Uterus (tissue), 4 donors: ENCODE data around the gene GH1. TPM values are rescaled to one million over a fixed set of nuclear protein-coding genes. Genes with fewer than 3 reads are reported as not detected.

Experiments used
- DNase-seq, 2 donors: peaks; one replicate each; pipeline ENCODE4 v3.0.0-alpha.2; 2019 to 2020
- H3K27ac ChIP-seq, 2 donors: fragments of 200-600 bp; sonication (generic); 1 replicate in 1 of 2; 2 replicates in 1 of 2; pipeline ENCODE4 v1.5.1; 2016 to 2018
- H3K27me3 ChIP-seq, 2 donors: fragments of 200-600 bp; sonication (generic); one replicate each; pipeline ENCODE4 v1.5.1; 2018 to 2019; ENCODE audit warnings: control low read depth in 1 of 2
- H3K36me3 ChIP-seq, 2 donors: fragments of 200-600 bp; sonication (generic); one replicate each; pipeline ENCODE4 v1.5.1; 2019; ENCODE audit warnings: control low read depth in 1 of 2
- H3K4me1 ChIP-seq, 2 donors: fragments of 200-600 bp; sonication (generic); one replicate each; pipeline ENCODE4 v1.5.1; 2018 to 2019; ENCODE audit warnings: control low read depth in 1 of 2
- H3K4me3 ChIP-seq, 2 donors: fragments of 200-600 bp; sonication (generic); 1 replicate in 1 of 2; 2 replicates in 1 of 2; pipeline ENCODE4 v1.5.1; 2018 to 2019; ENCODE audit warnings: mild to moderate bottlenecking in 1 of 2
- H3K9me3 ChIP-seq, 2 donors: fragments of 200-600 bp; sonication (generic); one replicate each; pipeline ENCODE4 v1.5.1; 2019; ENCODE audit warnings: control low read depth in 1 of 2
- CTCF ChIP-seq, 4 experiments: fragments of 200-600 bp in 2 of 4; fragments of 450-650 bp in 2 of 4; sonication (generic) in 2 of 4; IDR thresholded peaks; one replicate each; pipeline ENCODE4 v1.5.1; 2016 to 2019; ENCODE audit warnings: antibody characterized with exemption in 4 of 4, mild to moderate bottlenecking in 2 of 4, moderate library complexity in 1 of 4
- POLR2A ChIP-seq, 2 donors: fragments of 450-650 bp; IDR thresholded peaks; one replicate each; pipeline ENCODE4 v1.6.1; 2016; ENCODE audit warnings: antibody characterized with exemption in 2 of 2, mild to moderate bottlenecking in 1 of 2, moderate library complexity in 1 of 2
- intact Hi-C: fragments of 100-400 bp; cut with DNase I; formaldehyde crosslinking; loops from one replicate; pipeline ENCODE4 v1.15.1; 2023; ENCODE audit warnings: low total_unique reads
- total RNA-seq, 4 donors: library from RNA; depleted of rRNA in 3 of 4; stranded (reverse); fragments of >200 nt in 3 of 4; gene quantifications; one replicate each; pipeline versions ENCODE4 v1.1.0 to v1.2.4, GENCODE V29; 2014 to 2023
- donor health status: DM: yes; HTN: yes; CAD: no.

Gene GH1
- total RNA-seq, 4 donors from 2014 or later, result not detected

GRCh38 chr17:63929860-63930766 lies 11.5 kb upstream of the GH1 start:
- no peak for TF ChIP-seq CTCF (IDR thresholded peaks at IDR 0.05)
- intact Hi-C loops, result no loop called here
- Histone ChIP-seq H3K4me1 (no peaks in the 10 kb centered on the region), H3K4me3 (no peak overlapping the region), H3K27ac (peak overlapping the region; percentile 57 to 58), H3K36me3 (no peaks in the 10 kb centered on the region), H3K9me3 (no peaks in the 10 kb centered on the region), H3K27me3 (no peaks in the 10 kb centered on the region)
- DNase-seq, result peak in 1 of 2 donors; percentile 60

GRCh38 chr17:63928966-63929695 lies 10.5 kb upstream of the GH1 start:
- H3K36me3 ChIP-seq, result no peaks in the 10 kb centered on the region
- TF ChIP-seq POLR2A (IDR thresholded peaks at IDR 0.05) (no peak), CTCF (IDR thresholded peaks at IDR 0.05) (no peak)
- intact Hi-C loops, result no loop called here
- no peak for DNase-seq
- H3K9me3 ChIP-seq, result no peaks in the 10 kb centered on the region
- H3K27me3 ChIP-seq, result no peaks in the 10 kb centered on the region
- H3K4me1 ChIP-seq, result no peaks in the 10 kb centered on the region
- H3K27ac ChIP-seq, result no peak overlapping the region
- no peak overlapping the region for H3K4me3 ChIP-seq

- no peaks in the 10 kb centered on the region for H3K36me3 ChIP-seq
- H3K9me3 ChIP-seq, result no peaks in the 10 kb centered on the region
- intact Hi-C loops, result no loop called here
- H3K4me1 ChIP-seq, result no peaks in the 10 kb centered on the region
- TF ChIP-seq CTCF (IDR thresholded peaks at IDR 0.05), result no peak
- no peak for TF ChIP-seq POLR2A (IDR thresholded peaks at IDR 0.05)
- H3K27me3 ChIP-seq, result no peaks in the 10 kb centered on the region
- no peak overlapping the region for H3K4me3 ChIP-seq
- DNase-seq, result no peak
- H3K27ac ChIP-seq, result no peak overlapping the region
Measured at GRCh38 chr17:63928172-63928666, 9.6 kb upstream of the GH1 start.

GRCh38 chr17:63927464-63928171 lies 9.0 kb upstream of the GH1 start:
- no peak for DNase-seq
- Histone ChIP-seq H3K4me3 (no peak overlapping the region), H3K4me1 (no peaks in the 10 kb centered on the region), H3K36me3 (no peaks in the 10 kb centered on the region), H3K27me3 (no peaks in the 10 kb centered on the region), H3K27ac (no peak overlapping the region), H3K9me3 (no peaks in the 10 kb centered on the region)
- no peak for TF ChIP-seq CTCF (IDR thresholded peaks at IDR 0.05)
- intact Hi-C loops, result no loop called here
